LNCaP clone FGC (cell line): Measurements from ENCODE around the gene SERPINF2.
"Not testable (repeated sequence)": the region's sequence is repeated elsewhere in the genome, so short reads cannot be mapped to it uniquely, and the experiment has no call there.

ENCODE experiments used
- DNase-seq: peaks from one replicate; pipeline ENCODE4 v3.0.0-alpha.2; 2011; ENCODE audit warnings: low read depth
- H3K4me3 ChIP-seq: 2 replicates; pipeline ENCODE4 v1.5.1; 2011; ENCODE audit warnings: mild to moderate bottlenecking, low read depth, low read length, control low read depth
- TF ChIP-seq, protein P1 (sequence below): IDR thresholded peaks from 2 replicates; pipeline ENCODE4 v1.5.1; 2012; ENCODE audit warnings: mild to moderate bottlenecking; ENCODE audit not compliant: control insufficient read depth, insufficient read depth; ENCODE audit errors: extremely low read depth

Gene SERPINF2

DNA sequence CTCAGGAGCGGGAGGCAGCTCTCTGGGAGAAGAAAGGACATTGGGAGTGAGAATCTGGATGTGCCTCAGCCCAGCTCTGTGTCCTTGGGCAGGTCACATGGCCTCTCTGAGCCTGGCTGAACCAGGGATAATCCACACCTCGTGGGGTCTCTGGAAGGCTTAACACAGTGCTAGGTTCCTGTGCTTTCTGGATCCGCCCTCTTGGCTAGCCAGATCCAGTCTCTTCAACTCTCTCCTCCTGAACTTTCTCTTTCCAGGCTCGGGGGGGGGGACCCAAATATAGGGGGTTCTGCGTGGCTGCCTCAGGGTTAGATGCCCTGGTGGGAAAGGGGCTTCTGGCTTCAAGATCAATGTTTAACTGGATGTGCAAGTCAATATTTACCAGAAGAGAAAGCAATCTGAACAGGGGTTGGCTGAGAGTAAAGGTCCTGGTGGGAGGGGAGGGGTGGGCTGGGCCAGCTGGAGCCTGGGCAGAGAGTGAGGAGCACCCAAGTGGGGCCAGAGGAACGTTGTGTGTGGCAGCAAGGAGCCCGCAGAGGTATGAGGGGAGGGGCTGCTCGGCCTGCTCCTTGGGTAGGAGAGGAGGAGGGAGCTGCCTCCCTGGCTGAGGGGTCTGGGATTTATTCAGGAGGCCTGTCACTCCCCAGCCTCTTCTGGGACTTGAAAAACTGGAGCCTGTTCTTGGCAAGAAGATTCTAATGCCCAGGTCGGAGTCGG lies at the start of gene SERPINF2:
TSS of gene SERPINF2 (plus strand) at position 501 of the 717 bp plus-strand sequence. CDS start 2,125 bp downstream, outside the sequence.
- TF ChIP-seq, protein P1, sequence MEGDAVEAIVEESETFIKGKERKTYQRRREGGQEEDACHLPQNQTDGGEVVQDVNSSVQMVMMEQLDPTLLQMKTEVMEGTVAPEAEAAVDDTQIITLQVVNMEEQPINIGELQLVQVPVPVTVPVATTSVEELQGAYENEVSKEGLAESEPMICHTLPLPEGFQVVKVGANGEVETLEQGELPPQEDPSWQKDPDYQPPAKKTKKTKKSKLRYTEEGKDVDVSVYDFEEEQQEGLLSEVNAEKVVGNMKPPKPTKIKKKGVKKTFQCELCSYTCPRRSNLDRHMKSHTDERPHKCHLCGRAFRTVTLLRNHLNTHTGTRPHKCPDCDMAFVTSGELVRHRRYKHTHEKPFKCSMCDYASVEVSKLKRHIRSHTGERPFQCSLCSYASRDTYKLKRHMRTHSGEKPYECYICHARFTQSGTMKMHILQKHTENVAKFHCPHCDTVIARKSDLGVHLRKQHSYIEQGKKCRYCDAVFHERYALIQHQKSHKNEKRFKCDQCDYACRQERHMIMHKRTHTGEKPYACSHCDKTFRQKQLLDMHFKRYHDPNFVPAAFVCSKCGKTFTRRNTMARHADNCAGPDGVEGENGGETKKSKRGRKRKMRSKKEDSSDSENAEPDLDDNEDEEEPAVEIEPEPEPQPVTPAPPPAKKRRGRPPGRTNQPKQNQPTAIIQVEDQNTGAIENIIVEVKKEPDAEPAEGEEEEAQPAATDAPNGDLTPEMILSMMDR: no peak
- H3K4me3 ChIP-seq: no peak within 1 kb of the TSS
- DNase-seq: no peak

DNA sequence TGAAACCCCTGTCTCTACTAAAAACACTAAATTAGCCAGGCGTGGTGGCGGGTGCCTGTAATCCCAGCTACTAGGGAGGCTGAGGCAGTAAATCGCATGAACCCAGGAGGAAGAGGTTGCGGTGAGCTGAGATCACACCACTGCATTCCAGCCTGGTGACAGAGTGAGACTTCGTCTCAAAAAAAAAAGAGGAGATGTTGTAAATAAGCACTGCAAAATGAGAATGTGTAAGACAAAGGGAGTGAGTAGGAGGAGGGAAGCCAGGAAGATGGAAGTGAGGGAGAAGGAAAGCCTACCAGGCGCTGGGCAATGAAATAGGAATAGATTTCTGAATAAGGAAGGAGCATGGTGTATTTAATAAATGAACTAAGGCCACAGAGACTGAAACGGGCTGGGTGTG lies 49.3 kb upstream of the SERPINF2 start:
- DNase-seq: no peak
- no peak overlapping the region for H3K4me3 ChIP-seq
- TF ChIP-seq, protein P1: no peak

DNA sequence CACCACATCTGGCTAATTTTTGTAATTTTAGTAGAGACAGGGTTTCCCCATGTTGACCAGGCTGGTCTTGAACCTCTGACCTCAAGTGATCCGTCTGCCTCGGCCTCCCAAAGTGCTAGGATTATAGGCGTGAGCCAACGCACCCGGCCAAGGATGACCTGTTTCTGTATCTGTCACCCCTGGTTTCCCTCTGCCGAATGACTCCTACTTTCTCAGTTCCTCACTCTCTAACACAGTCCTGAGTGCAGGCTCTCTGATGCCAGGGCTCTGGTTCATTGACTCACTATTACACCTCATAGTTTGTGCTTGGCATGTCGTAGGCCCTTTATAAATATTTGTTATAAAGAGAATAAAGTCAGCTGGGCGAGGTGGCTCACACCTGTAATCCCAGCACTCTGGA lies 47.3 kb upstream of the SERPINF2 start:
- no peak overlapping the region for H3K4me3 ChIP-seq
- TF ChIP-seq, protein P1: no peak
- DNase-seq: no peak

DNA sequence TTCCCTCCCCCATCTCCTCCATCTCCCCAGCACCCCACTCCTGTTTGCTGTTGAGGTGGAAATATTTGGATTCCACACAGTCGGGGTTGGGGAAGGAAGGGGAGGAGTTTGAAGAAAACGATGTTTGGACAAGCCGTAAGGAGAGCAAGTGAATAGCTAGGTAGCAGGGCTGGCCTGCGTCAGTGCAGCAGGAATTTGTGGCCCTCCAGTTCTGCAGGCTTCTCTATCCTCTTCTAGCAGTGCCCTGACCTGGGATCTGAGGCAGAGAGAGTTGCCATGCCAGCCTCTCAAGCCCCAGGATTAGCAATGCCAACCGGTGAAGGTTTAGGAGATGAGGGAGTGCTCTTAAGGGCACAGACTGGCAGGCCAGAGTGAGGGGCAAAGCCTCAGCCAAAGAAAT lies 45.0 kb upstream of the SERPINF2 start:
- H3K4me3 ChIP-seq: no peak overlapping the region
- TF ChIP-seq, protein P1: no peak
- no peak for DNase-seq

DNA sequence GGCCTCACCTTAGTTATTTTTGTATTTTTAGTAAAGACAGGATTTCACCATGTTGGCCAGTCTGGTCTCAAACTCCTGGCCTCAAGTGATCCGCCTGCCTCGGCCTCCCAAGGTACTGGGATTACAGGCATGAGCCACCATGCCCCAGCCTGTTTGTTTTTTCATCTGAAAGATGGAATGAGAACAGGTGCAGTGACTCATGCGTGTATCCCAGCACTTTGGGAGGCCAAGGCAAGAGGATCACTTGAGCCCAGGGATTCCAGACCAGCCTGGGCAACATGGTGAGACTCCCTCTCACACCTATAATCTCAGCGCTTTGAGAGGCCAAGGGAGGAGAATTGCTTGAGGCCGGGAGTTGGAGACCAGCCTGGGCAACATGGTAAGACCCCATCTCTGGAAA lies 42.8 kb upstream of the SERPINF2 start:
- not testable (repeated sequence) for H3K4me3 ChIP-seq, DNase-seq

DNA sequence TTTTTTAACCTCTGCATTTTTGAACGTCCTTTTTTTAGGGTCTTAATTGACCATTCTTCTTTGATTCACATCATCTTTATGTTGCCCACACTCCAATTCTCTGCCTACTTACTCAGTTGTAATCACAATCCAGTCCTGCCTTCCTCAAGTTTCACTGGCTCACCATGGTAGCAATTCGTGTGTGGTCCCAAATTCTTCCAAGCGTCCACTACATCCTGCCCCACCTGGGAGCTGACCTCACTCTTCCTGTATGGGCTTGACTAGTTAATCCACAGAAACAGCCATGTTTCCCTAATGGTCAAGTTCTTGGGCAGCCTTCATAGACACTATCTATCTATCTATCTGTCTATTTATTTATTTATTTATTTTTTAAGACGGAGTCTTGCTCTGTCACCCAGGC lies 39.6 kb upstream of the SERPINF2 start:
- TF ChIP-seq, protein P1: no peak
- no peak overlapping the region for H3K4me3 ChIP-seq
- no peak for DNase-seq

DNA sequence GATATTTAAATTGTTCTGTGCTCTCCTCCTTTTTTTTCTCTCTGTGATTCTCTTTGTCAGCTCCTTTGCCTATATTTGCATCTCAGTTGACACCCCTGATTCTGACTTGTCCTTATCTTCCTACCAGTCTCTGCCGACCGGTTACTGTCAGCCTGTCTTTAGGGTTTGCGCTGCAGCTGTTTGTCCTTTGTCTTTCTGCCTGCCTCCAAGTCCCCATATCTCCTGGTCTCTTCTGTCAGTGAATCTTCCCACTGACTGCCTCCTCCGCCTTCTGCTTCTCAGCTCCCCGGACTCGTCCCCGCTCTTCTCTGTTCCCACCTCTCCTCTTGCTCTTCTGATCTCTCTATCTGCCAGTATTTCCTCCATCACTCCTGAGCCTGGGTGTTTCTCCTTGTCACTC lies 37.7 kb upstream of the SERPINF2 start:
- DNase-seq: no peak
- TF ChIP-seq, protein P1: no peak

More for the DNA sequence above, 37.7 kb upstream of the SERPINF2 start:
- no peak overlapping the region for H3K4me3 ChIP-seq
